Fibroblast of mammary gland (primary cell): ENCODE data around the gene TMEM131L.

Experiments used
- DNase-seq: peaks from one replicate; pipeline ENCODE4 v3.0.0-alpha.2; 2010; ENCODE audit warnings: low read depth
- H3K4me3 ChIP-seq: 2 replicates; pipeline ENCODE4 v1.5.1; 2011; ENCODE audit warnings: low read depth, mild to moderate bottlenecking, low read length, moderate library complexity; ENCODE audit not compliant: control insufficient read depth
- CTCF ChIP-seq: conservative IDR thresholded peaks from 2 replicates; pipeline ENCODE4 v1.5.1; 2011; ENCODE audit warnings: low read depth, low read length, inconsistent platforms; ENCODE audit not compliant: control insufficient read depth, insufficient read depth

TMEM131L gene

GRCh38 chr4:153679486-153679885, 213.3 kb downstream of the TMEM131L start:
- no peak for TF ChIP-seq CTCF
- no peak for DNase-seq
- H3K4me3 ChIP-seq = no peak overlapping the region

GRCh38 chr4:153683763-153684181, 217.6 kb downstream of the TMEM131L start:
- DNase-seq = no peak
- peak overlapping the region; percentile 52 for H3K4me3 ChIP-seq
- no peak for TF ChIP-seq CTCF

GRCh38 chr4:153684182-153684970, 218.2 kb downstream of the TMEM131L start, which contains the start of gene TLR2:
Gene TLR2 (plus strand): TSS chr4:153684280. CDS start chr4:153702908, 18,628 bp downstream.
- TF ChIP-seq CTCF = no peak
- peak; percentile 16 for DNase-seq
- H3K4me3 ChIP-seq = peak within 1 kb of the TSS; percentile 52

GRCh38 chr4:153684971-153685371, 218.8 kb downstream of the TMEM131L start:
- DNase-seq = peak; percentile 11
- no peak for TF ChIP-seq CTCF
- peak overlapping the region; percentile 52 for H3K4me3 ChIP-seq
